DND-41 (cell line): ENCODE results near the gene BCL6.

Experiments used
- EZH2 ChIP-seq: IDR thresholded peaks from 3 replicates; pipeline ENCODE4 v1.6.1; 2012; ENCODE audit warnings: borderline replicate concordance, low read depth, mild to moderate bottlenecking, moderate library complexity, low read length, inconsistent platforms; ENCODE audit not compliant: severe bottlenecking
- TF ChIP-seq, protein P1 (sequence below): IDR thresholded peaks from 2 replicates; pipeline ENCODE4 v1.5.1; 2012; ENCODE audit warnings: borderline replicate concordance, low read length, moderate library complexity, mild to moderate bottlenecking; ENCODE audit not compliant: poor library complexity, severe bottlenecking; ENCODE audit errors: extremely low read depth

DNA sequence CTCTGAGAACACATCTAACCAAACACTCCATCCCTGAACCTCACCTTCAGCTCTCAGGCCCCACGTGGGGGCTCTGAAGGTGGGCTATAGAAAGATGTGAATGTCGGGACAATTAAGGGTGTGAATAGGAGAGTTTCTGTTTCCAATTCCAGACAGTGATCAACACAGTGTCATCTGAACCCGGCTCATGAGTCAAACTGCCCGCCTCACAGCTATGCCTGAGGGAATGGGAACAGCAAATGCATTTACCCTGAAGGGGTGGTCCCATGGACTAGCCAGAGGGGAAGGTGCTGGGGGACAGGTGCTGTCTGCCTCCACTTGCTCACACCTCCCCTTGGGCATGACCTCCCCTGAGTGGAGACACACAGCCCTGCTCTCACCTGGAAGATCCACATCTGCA lies 49.2 kb downstream of the BCL6 start:
- TF ChIP-seq, protein P1, sequence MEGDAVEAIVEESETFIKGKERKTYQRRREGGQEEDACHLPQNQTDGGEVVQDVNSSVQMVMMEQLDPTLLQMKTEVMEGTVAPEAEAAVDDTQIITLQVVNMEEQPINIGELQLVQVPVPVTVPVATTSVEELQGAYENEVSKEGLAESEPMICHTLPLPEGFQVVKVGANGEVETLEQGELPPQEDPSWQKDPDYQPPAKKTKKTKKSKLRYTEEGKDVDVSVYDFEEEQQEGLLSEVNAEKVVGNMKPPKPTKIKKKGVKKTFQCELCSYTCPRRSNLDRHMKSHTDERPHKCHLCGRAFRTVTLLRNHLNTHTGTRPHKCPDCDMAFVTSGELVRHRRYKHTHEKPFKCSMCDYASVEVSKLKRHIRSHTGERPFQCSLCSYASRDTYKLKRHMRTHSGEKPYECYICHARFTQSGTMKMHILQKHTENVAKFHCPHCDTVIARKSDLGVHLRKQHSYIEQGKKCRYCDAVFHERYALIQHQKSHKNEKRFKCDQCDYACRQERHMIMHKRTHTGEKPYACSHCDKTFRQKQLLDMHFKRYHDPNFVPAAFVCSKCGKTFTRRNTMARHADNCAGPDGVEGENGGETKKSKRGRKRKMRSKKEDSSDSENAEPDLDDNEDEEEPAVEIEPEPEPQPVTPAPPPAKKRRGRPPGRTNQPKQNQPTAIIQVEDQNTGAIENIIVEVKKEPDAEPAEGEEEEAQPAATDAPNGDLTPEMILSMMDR, result no peak
- no peak for TF ChIP-seq EZH2
